ENCODE data around the gene CMSS1.

CMSS1 gene

GRCh38 chr3:99911433-99911832 lies 93.8 kb downstream of the CMSS1 start:
- no peak for ATAC-seq

More at GRCh38 chr3:99911433-99911832, 93.8 kb downstream of the CMSS1 start:
- no peak for TF ChIP-seq POU6F1 (CRISPR knock-in tag; IDR thresholded peaks at IDR 0.05; ENCODE audit: borderline replicate concordance, low read depth)
- TF ChIP-seq ZNF8 (CRISPR knock-in tag; IDR thresholded peaks at IDR 0.05), result no peak
- TF ChIP-seq TSHZ2 (CRISPR knock-in tag; IDR thresholded peaks at IDR 0.05), result no peak
- TF ChIP-seq ZC3H10 (CRISPR knock-in tag; IDR thresholded peaks at IDR 0.05), result 0 out of 2 replicates have a peak, but pooled peaks have one; percentile 15
- no peak for TF ChIP-seq ZNF565 (CRISPR knock-in tag; conservative IDR thresholded peaks at IDR 0.05; ENCODE audit: low read depth)
- no peak for TF ChIP-seq SNAI2 (CRISPR knock-in tag; IDR thresholded peaks at IDR 0.05)
- no peak for TF ChIP-seq ARNTL (CRISPR knock-in tag; IDR thresholded peaks at IDR 0.05; ENCODE audit: borderline replicate concordance, low read depth)
- no peak for TF ChIP-seq ESRRG (CRISPR knock-in tag; IDR thresholded peaks at IDR 0.05)
- peak; percentile 54; the same call in 1 of the 2 replicates for TF ChIP-seq TCF4 (CRISPR knock-in tag; IDR thresholded peaks at IDR 0.05; ENCODE audit: borderline replicate concordance)
- no peak for TF ChIP-seq ZNF70 (CRISPR knock-in tag; IDR thresholded peaks at IDR 0.05)
- TF ChIP-seq RARB (CRISPR knock-in tag; IDR thresholded peaks at IDR 0.05), result no peak
- no peak for TF ChIP-seq TOX (CRISPR knock-in tag; IDR thresholded peaks at IDR 0.05; ENCODE audit: borderline replicate concordance)
- TF ChIP-seq PPARA (CRISPR knock-in tag; IDR thresholded peaks at IDR 0.05; ENCODE audit: borderline replicate concordance), result no peak
- TF ChIP-seq CSRNP3 (CRISPR knock-in tag; IDR thresholded peaks at IDR 0.05), result no peak
- no peak for TF ChIP-seq ZFP30 (CRISPR knock-in tag; IDR thresholded peaks at IDR 0.05)
- no peak for TF ChIP-seq CREB5 (CRISPR knock-in tag; IDR thresholded peaks at IDR 0.05; ENCODE audit: low read depth)
- TF ChIP-seq ISL1 (CRISPR knock-in tag; IDR thresholded peaks at IDR 0.05), result peak; percentile 81
- TF ChIP-seq CSDC2 (CRISPR knock-in tag; IDR thresholded peaks at IDR 0.05), result no peak
- no peak for TF ChIP-seq ZFP3 (CRISPR knock-in tag; IDR thresholded peaks at IDR 0.05)
- no peak for TF ChIP-seq BACH2 (CRISPR knock-in tag; IDR thresholded peaks at IDR 0.05; ENCODE audit: borderline replicate concordance)
- no peak for TF ChIP-seq OSR1 (CRISPR knock-in tag; IDR thresholded peaks at IDR 0.05)
- TF ChIP-seq GLIS3 (CRISPR knock-in tag; IDR thresholded peaks at IDR 0.05), result no peak
- no peak for TF ChIP-seq PATZ1 (CRISPR knock-in tag; IDR thresholded peaks at IDR 0.05; ENCODE audit: borderline replicate concordance)

Data from SK-N-SH treated with all-trans-retinoic acid at 6 μM for 48 hours (cell line).